Sigmoid colon (tissue), 4 donors: ENCODE results near the gene XYLT1.
A peak's percentile ranks its signal among the peaks of the same experiment; 100 is the strongest.

ENCODE experiments used
- EP300 ChIP-seq, 4 donors: sonication (generic); formaldehyde crosslinking; IDR thresholded peaks; one replicate each; pipeline ENCODE4 v1.6.1; 2017; ENCODE audit warnings: antibody characterized with exemption in 4 of 4
- TF ChIP-seq, protein P1 (sequence below), 4 experiments: fragments of 450-650 bp in 3 of 4; fragments of 200-600 bp in 1 of 4; IDR thresholded peaks; one replicate each; pipeline ENCODE4 v1.5.1; 2016 to 2019; ENCODE audit warnings: antibody characterized with exemption in 4 of 4, mild to moderate bottlenecking in 3 of 4, moderate library complexity in 2 of 4

DNA sequence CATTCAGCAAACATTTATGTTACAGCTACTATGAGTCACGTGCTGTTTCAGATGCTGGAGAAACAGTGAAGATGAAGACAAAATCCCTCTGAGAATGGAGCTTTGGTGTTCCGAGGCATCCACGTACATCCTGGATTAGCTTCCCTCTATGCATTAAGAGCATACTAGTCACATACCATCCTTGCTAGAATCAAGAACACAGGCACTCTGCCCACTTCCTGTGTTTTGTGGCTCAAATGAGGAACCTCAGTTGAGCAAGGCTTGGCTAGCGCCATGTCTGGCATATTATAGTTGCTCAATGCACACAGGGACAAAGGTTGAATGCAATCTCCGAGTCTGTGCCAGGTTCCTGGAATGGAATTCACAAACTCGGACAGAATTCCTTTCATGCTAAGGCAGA is 297.5 kb downstream of the XYLT1 start:
- TF ChIP-seq, protein P1, sequence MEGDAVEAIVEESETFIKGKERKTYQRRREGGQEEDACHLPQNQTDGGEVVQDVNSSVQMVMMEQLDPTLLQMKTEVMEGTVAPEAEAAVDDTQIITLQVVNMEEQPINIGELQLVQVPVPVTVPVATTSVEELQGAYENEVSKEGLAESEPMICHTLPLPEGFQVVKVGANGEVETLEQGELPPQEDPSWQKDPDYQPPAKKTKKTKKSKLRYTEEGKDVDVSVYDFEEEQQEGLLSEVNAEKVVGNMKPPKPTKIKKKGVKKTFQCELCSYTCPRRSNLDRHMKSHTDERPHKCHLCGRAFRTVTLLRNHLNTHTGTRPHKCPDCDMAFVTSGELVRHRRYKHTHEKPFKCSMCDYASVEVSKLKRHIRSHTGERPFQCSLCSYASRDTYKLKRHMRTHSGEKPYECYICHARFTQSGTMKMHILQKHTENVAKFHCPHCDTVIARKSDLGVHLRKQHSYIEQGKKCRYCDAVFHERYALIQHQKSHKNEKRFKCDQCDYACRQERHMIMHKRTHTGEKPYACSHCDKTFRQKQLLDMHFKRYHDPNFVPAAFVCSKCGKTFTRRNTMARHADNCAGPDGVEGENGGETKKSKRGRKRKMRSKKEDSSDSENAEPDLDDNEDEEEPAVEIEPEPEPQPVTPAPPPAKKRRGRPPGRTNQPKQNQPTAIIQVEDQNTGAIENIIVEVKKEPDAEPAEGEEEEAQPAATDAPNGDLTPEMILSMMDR (IDR thresholded peaks at IDR 0.05), result no peak
- TF ChIP-seq EP300 (IDR thresholded peaks at IDR 0.05), result peak in 1 of 4 donors; percentile 2
